GM21390 (cell line): ENCODE data around the gene CLDN12.

Experiments used
- ATAC-seq: cut with Tn5 transposase; IDR thresholded peaks from one replicate; pipeline ENCODE4 v1.9.1; 2021; ENCODE audit not compliant: unreplicated experiment

CLDN12 gene

GRCh38 chr7:90403174-90404113 lies at the start of gene CLDN12:
Gene CLDN12, plus strand, starts transcription at chr7:90403461. Its CDS starts 9,216 bp downstream, at chr7:90412677.
- peak; percentile 92 for ATAC-seq

- ATAC-seq, result no peak
Observed at GRCh38 chr7:90383422-90383821, 19.8 kb upstream of the CLDN12 start.

GRCh38 chr7:90383861-90384260 lies 19.4 kb upstream of the CLDN12 start:
- no peak for ATAC-seq

GRCh38 chr7:90384433-90384832 lies 18.8 kb upstream of the CLDN12 start:
- ATAC-seq, result no peak

- no peak for ATAC-seq
Observed at GRCh38 chr7:90387470-90388240, 15.6 kb upstream of the CLDN12 start.

GRCh38 chr7:90390926-90391325 lies 12.3 kb upstream of the CLDN12 start:
- ATAC-seq, result no peak

GRCh38 chr7:90391488-90391887 lies 11.8 kb upstream of the CLDN12 start:
- no peak for ATAC-seq

GRCh38 chr7:90396420-90396819 lies 6.8 kb upstream of the CLDN12 start:
- ATAC-seq, result no peak

- ATAC-seq, result no peak
Observed at GRCh38 chr7:90401989-90402388, 1.3 kb upstream of the CLDN12 start.

- ATAC-seq, result no peak
Observed at GRCh38 chr7:90402785-90403173, 482 bp upstream of the CLDN12 start.

- ATAC-seq, result no peak
Observed at GRCh38 chr7:90404777-90405176, 1.5 kb downstream of the CLDN12 start.

GRCh38 chr7:90407484-90407821 lies 4.2 kb downstream of the CLDN12 start:
- no peak for ATAC-seq

- ATAC-seq, result no peak
Observed at GRCh38 chr7:90408142-90408541, 4.9 kb downstream of the CLDN12 start.

GRCh38 chr7:90409667-90410066 lies 6.4 kb downstream of the CLDN12 start:
- ATAC-seq, result no peak

- ATAC-seq, result no peak
Observed at GRCh38 chr7:90411510-90411909, 8.2 kb downstream of the CLDN12 start.

GRCh38 chr7:90412458-90413184 lies 9.4 kb downstream of the CLDN12 start:
- no peak for ATAC-seq

- ATAC-seq, result no peak
Observed at GRCh38 chr7:90413185-90413528, 9.9 kb downstream of the CLDN12 start.

- ATAC-seq, result no peak
Observed at GRCh38 chr7:90421651-90422050, 18.4 kb downstream of the CLDN12 start.

GRCh38 chr7:90424720-90425119 lies 21.5 kb downstream of the CLDN12 start:
- peak; percentile 97 for ATAC-seq

GRCh38 chr7:90425376-90425775 lies 22.1 kb downstream of the CLDN12 start:
- ATAC-seq, result no peak

- ATAC-seq, result no peak
Observed at GRCh38 chr7:90430614-90431460, 27.6 kb downstream of the CLDN12 start.
